ENCODE data around the gene DYNC1I2.

- no peak for TF ChIP-seq CTCF (IDR thresholded peaks at IDR 0.05)
- no peak for TF ChIP-seq POLR2AphosphoS5 (IDR thresholded peaks at IDR 0.05; ENCODE audit: low read depth, low read length)
- no peak for TF ChIP-seq REST (IDR thresholded peaks at IDR 0.05; ENCODE audit: insufficient read depth in 1 of 2, low read depth in 2 of 2, low read length in 1 of 2)
- TF ChIP-seq SIN3A (IDR thresholded peaks at IDR 0.05; ENCODE audit: borderline replicate concordance, insufficient read depth, low read depth, low read length) = no peak
- no peak for TF ChIP-seq TCF7L2 (IDR thresholded peaks at IDR 0.05; ENCODE audit: low read depth, low read length)
Observed at GRCh38 chr2:171671867-171672266, 15.4 kb upstream of the DYNC1I2 start.

All from Panc1 (cell line).